Measurements from ENCODE around the gene XPR1. TPM values are rescaled to one million over a fixed set of nuclear protein-coding genes. Genes with fewer than 3 reads are reported as not detected.

Gene XPR1
- total RNA-seq, 1 donor from 2014 or later = 71.8 TPM

- peak overlapping the region; percentile 6 for H3K27ac Mint-ChIP-seq (ENCODE audit: unreplicated experiment)
- H3K4me3 Mint-ChIP-seq (ENCODE audit: unreplicated experiment) = no peak overlapping the region
- H3K27me3 Mint-ChIP-seq (ENCODE audit: unreplicated experiment) = no peaks in the 10 kb centered on the region
These were observed 230.5 kb downstream of the XPR1 start for GRCh38 chr1:180862305-180862704.

DNA sequence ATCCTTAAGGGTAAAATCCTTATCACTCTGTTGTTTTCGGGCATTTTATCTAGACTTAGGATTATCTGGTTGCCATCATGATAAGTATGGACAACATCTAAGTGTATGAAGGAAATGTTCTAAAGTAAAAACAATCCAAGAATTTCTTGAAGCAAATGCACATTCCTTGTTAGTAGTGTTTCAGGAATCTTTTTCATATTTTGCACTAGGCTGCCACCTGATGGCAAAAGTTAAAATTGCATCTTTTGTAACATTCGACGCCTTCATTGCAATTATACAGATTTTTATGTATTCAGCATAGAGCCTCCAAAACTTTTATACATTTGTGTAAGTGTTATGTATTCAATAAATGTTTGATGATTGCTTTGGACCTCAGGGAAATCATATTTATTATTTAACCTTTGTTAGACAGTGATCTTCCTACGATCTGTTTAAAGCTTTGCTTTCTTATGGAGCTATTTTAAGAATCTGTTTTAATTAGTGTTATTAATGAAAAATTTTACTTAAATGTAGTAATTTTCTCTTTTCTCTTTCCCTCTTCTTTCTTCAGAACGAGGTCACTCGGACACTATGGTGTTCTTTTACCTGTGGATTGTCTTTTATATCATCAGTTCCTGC, 231.4 kb downstream of the XPR1 start:
- Mint-ChIP-seq H3K9me3 (ENCODE audit: unreplicated experiment) (no peaks in the 10 kb centered on the region), H3K4me1 (ENCODE audit: unreplicated experiment) (peaks cover 5% of the 10 kb centered on the region), H3K36me3 (ENCODE audit: low read depth, unreplicated experiment) (peaks cover 5% of the 10 kb centered on the region), H3K4me3 (ENCODE audit: unreplicated experiment) (no peak overlapping the region), H3K27ac (ENCODE audit: unreplicated experiment) (no peak overlapping the region), H3K27me3 (ENCODE audit: unreplicated experiment) (no peaks in the 10 kb centered on the region)
- DNase-seq (ENCODE audit: low spot score) = peak; percentile 44
- peak; percentile 95 for TF ChIP-seq CTCF (IDR thresholded peaks at IDR 0.05; ENCODE audit: unreplicated experiment)

More at GRCh38 chr1:180862305-180862704, 230.5 kb downstream of the XPR1 start:
- TF ChIP-seq CTCF (IDR thresholded peaks at IDR 0.05; ENCODE audit: unreplicated experiment) = no peak
- H3K36me3 Mint-ChIP-seq (ENCODE audit: low read depth, unreplicated experiment) = peaks cover 5% of the 10 kb centered on the region
- H3K4me1 Mint-ChIP-seq (ENCODE audit: unreplicated experiment) = peaks cover 9% of the 10 kb centered on the region
- H3K9me3 Mint-ChIP-seq (ENCODE audit: unreplicated experiment) = no peaks in the 10 kb centered on the region
- DNase-seq (ENCODE audit: low spot score) = no peak

- TF ChIP-seq CTCF (IDR thresholded peaks at IDR 0.05; ENCODE audit: unreplicated experiment) = peak; percentile 32
- H3K27ac Mint-ChIP-seq (ENCODE audit: unreplicated experiment) = peak overlapping the region; percentile 81
- H3K4me1 Mint-ChIP-seq (ENCODE audit: unreplicated experiment) = peaks cover 6% of the 10 kb centered on the region
- H3K9me3 Mint-ChIP-seq (ENCODE audit: unreplicated experiment) = no peaks in the 10 kb centered on the region
- H3K4me3 Mint-ChIP-seq (ENCODE audit: unreplicated experiment) = no peak overlapping the region
- no peak for DNase-seq (ENCODE audit: low spot score)
- H3K36me3 Mint-ChIP-seq (ENCODE audit: low read depth, unreplicated experiment) = peaks cover 3% of the 10 kb centered on the region
- no peaks in the 10 kb centered on the region for H3K27me3 Mint-ChIP-seq (ENCODE audit: unreplicated experiment)
These were observed 250.1 kb downstream of the XPR1 start for GRCh38 chr1:180881806-180882509.

DNA sequence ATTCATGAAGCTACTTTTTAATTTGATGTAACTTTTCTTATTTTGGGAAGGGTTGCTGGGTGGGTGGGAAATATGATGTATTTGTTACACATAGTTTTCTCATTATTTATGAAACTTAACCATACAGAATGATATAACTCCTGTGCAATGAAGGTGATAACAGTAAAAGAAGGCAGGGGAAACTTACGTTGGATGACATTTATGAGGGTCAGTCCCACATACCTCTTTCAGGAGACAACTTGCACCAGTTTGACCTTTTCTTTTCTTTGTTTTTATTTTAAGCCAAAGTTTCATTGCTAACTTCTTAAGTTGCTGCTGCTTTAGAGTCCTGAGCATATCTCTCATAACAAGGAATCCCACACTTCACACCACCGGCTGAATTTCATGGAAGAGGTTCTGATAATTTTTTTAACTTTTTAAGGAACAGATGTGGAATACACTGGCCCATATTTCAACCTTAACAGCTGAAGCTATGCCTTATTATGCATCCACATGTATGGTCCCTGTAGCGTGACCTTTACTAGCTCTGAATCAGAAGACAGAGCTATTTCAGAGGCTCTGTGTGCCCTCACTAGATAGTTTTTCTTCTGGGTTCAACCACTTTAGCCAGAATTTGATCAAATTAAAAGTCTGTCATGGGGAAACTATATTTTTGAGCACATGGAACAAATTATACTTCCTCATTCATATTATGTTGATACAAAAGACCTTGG, 252.9 kb downstream of the XPR1 start:
- Mint-ChIP-seq H3K27me3 (ENCODE audit: unreplicated experiment) (no peaks in the 10 kb centered on the region), H3K9me3 (ENCODE audit: unreplicated experiment) (no peaks in the 10 kb centered on the region), H3K4me1 (ENCODE audit: unreplicated experiment) (peaks cover 6% of the 10 kb centered on the region), H3K36me3 (ENCODE audit: low read depth, unreplicated experiment) (peaks cover 3% of the 10 kb centered on the region), H3K27ac (ENCODE audit: unreplicated experiment) (no peak overlapping the region), H3K4me3 (ENCODE audit: unreplicated experiment) (no peak overlapping the region)
- DNase-seq (ENCODE audit: low spot score) = no peak
- no peak for TF ChIP-seq CTCF (IDR thresholded peaks at IDR 0.05; ENCODE audit: unreplicated experiment)

All from endothelial cell (in vitro differentiated cells).